ENCODE data around the gene RASSF5.
A peak's percentile ranks its signal among the peaks of the same experiment; 100 is the strongest.

RASSF5 gene

DNA sequence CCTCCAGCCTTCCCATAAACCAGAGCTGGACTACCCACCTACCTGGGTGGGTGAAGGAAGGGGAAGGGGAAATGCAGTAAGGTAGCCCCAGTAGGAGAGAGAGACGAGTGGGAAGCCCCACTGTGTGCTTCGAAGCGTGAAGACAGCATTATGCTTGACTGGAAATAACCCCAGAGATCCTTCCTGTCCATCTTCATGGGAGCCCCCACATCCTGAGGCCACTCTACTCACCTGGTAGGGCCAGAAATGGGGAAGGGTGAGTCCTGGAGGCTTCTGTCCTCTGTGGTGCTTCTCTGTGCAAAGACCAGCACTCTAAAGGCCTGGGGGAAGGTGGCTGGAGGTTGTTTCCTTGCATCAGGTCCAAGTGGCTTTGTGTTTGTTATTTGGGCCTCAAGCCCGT is 10.0 kb upstream of the RASSF5 start:
- DNase-seq (ENCODE audit: low spot score): no peak

- DNase-seq (ENCODE audit: low spot score): no peak
Observed at GRCh38 chr1:206497774-206498173, 9.6 kb upstream of the RASSF5 start.

DNA sequence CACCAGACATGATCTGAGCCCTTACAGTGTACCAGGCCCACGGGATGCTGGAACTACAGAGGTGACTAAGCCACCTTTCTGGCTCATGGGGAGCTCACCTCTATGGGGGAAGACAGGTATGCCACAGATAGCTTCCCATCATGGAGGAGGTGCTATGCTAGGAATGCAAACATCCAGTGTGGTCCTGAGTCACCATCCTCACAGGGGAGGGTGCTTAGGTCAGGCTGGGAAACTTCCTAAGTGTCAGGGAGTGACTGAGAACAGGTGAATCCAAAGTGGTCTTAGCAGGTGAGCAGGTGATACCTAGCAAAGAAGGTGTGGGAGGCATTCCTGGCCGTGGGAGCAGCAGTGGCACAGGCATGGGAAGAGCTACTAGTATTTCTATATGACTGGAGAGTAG is 8.6 kb upstream of the RASSF5 start:
- no peak for DNase-seq (ENCODE audit: low spot score)

- DNase-seq (ENCODE audit: low spot score): no peak
Observed at GRCh38 chr1:206500046-206500445, 7.3 kb upstream of the RASSF5 start.

DNA sequence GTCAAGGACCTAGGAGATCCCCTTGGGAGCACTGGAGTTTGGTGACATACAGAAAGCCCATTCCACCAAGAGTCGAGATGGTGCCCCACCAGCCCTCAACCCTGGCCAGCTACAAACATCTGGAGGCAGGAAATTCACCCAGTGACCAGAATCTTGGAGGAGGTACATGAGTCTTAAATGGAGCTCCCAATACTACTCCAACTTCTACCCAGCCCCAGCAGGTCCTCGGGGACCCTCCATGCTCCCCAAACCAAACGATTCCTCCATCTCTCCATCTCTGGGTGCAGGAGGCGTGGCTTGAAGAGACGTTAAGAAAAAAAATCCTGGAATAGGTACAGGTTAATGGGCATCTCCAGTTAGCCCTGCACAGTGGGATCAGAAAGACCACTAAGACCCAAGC is 5.5 kb upstream of the RASSF5 start:
- no peak for DNase-seq (ENCODE audit: low spot score)

GRCh38 chr1:206502403-206502802 is 4.9 kb upstream of the RASSF5 start:
- no peak for DNase-seq (ENCODE audit: low spot score)

DNA sequence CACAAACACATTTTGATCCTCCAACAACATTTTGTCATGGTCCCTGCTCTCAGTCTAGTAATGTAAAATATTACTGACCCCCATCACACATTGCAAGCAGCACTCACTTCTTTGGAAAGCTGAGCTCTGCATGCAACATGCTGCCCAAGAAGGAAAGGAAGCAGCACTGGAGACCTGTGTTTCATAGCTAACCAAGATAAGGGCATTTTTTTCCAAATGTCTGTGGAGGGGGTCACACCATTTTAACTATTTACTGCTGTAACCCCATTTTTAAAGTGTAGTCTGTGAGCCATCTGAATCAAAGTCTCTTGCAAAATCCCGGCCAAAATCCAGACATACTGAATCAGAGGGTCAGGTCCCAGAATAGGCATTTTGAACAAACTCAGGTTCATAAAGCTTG is 4.5 kb upstream of the RASSF5 start:
- no peak for DNase-seq (ENCODE audit: low spot score)

DNA sequence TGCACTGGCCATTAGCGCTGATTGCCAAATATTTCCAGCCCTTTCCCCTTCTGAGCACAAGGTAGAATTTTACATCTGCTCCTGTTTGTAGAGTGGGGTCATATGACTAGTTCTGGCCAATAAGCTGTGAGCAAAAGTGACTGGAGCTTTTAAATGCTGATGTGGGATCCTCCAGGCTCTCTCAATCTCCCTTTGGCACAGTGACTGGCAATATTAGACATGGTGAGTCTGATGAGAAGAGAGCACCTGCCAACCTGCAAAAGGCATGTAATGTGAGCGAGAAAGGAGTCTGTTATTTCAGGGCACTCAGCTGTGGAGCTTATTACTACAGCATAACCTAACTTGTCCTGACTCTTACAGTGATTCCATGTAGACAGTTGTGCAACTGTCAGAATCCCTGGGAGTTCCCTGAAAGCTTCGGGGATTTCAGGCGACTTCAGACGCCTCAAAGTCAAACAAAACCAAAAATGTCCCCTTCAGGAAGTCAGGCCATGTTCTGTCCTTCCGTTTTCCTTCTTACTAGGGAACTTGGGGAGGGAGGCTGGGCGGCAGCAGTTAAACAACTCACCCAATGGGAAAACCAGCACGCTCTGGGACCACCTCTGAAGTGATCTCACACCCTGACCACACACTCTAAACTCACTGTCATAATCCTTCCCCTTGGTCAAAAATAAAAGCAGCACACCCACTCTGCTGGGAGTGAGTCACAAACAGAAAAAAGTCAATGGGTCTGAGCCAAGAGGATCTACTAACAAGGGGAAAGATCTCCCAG is 3.6 kb upstream of the RASSF5 start:
- peak; percentile 97 for DNase-seq (ENCODE audit: low spot score)

DNA sequence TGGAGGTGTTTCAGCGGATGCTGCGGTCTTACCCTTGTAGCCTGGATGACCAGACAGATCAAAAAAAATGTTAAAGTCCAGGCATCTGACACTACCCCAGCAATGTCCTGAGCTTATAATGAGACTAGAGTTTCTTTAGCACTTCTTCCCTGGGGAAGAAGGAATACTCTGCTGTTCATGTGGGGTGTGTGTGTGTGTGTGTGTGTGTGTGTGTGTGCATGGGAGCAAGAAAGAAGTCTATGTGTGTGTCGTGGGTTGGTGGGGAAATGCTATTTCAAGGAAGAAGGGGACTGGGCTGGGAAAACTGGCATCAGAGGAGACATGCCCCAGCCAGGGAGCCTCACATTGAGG is 3.0 kb upstream of the RASSF5 start:
- DNase-seq (ENCODE audit: low spot score): no peak

- DNase-seq (ENCODE audit: low spot score): peak; percentile 25
Observed at GRCh38 chr1:206505702-206506355, 1.5 kb upstream of the RASSF5 start.

DNA sequence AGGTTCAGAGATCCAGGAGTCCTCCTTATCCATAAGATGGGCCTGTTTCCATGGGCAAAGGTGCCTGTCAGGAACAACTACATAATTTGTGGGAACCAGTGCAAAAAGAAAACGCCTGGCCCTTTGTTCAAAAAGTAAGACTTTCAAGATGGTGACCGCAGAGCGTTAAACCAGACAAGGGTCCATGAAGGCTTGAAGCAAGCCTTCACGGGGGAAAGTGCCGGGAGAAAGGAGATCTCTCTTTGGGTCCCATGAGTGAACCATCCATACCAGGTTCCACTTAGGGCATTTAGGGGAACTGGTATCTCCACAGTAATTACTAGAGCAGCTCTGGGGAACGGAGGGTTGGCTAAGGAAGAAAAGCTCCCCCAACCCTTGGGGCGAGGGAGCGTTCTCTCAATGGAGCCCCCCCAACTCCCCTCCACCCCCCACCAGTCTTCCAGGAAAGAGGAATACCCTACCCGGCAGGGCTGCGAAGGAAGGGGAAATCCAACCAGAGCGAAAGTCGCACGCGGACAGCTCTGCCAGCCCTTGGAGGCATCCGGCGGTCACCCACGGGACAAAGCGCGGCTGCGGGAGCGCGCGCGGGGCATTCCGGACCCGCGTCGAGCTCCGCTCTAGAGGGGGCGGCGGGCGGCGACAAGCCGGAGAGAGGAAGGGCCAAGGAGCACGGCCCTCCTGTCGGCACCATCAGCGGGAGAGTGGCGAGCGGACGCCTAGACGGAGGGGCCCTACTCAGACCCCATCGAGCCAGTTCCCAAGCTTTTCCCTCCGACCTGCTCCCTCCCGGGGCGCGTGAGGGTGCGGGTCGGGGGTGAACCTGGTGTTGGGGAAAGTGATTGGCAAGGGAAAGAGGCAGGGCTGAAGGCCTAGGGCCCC is 687 bp upstream of the RASSF5 start:
- no peak for DNase-seq (ENCODE audit: low spot score)

DNA sequence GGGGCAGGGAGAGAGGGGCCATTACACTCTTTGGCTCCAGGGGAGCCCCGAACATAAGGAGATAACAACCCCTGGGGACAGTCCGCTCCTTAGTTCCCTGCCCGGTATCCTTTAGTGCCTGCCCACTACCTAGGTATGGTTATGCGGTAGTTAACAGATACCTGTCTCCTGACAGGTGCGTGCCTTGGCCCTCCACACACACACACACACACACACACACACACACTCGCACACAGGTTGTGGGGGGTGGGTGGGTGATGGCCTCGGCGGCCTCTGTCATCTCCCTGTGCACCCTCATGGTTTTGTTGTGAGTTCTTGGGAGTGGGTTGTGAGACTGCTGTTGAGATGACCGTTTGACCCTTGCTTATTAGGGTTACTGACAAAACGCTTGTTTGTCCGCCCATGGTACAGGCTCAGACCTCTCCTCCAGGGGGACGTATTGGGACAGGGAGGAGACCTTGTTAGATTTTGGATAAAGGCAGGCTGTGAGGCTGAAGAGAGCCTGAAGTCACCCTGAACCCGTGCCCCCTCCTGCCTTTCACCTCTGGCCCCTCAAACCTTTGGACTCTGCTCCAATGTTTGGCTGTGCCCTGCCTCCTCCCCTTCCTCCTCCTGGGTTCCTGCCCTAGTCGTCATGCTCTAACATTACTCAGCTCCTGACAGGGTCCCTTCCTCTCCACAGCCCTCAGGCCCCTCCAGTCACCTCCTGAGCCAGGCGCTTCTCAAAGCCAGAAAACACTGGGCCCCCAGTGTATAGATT is 979 bp downstream of the RASSF5 start:
- DNase-seq (ENCODE audit: low spot score): no peak

DNA sequence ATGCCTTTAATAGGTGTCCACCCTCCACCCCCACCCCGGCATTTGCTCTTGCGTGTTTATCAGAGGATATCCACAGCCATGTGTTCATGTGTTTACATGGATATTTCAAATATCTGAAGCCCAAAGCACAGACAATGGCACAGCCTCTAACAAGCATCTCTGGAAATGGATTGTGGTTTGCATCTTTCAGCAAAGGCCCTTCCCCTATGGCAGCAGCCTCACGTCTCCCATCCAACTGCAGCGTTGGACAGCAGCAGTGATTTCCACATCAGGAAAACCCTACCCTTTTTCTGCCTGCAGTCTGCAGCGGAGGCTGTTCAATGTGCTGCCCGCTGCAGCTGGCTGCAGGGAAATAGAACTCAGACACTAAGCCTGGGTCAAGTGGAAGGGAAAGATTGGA is 1.6 kb downstream of the RASSF5 start:
- no peak for DNase-seq (ENCODE audit: low spot score)

DNA sequence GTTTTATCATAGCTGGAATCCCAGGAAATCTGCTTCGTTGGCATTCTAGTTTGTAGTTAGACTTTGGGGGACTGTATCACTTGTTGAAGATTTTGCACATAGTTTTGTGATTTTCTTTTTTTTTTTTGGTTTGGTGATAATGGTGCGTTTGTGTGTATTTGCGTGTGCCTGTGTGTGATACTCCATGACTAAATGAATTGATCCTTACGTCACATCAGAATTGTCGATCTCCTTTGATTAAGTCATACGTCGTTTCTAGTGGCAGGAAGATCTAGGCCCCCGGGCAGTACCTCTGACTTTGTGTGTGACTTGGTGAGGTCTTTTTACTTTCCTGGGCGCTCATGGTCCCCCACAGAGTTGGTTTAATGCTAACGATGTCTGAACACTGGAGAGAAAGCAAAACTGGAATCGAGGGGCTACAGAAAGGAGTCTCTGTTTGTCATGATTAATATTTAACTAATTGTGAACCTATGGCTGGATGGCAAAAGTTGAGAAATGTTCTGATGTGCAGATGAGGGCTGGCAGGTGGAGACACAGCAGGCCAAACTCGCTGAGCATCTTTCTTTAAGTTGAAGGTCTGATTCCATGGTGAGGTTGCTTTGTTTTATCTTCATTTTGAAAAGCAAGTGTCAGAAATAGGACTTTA is 2.4 kb downstream of the RASSF5 start:
- no peak for DNase-seq (ENCODE audit: low spot score)

DNA sequence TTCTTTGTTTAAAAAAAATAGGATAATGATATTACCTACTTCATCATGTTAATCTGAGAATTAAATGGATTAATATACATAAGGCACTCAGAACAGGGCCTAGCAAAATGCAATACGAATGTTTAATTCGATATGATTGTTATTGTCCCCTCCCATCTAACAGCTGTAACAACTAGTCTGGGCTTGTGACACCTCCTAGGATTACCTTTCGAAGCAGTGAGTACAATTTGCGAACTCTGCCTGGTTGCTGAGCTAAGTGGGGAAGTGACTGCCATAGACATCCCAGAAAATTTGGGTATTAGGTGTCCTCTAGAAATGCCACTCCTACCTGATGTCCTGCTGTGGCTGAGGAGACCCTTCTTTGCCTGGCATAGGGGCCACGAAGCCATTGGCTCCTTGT is 3.0 kb downstream of the RASSF5 start:
- DNase-seq (ENCODE audit: low spot score): no peak

- no peak for DNase-seq (ENCODE audit: low spot score)
Observed at GRCh38 chr1:206511362-206512057, 4.2 kb downstream of the RASSF5 start.

DNA sequence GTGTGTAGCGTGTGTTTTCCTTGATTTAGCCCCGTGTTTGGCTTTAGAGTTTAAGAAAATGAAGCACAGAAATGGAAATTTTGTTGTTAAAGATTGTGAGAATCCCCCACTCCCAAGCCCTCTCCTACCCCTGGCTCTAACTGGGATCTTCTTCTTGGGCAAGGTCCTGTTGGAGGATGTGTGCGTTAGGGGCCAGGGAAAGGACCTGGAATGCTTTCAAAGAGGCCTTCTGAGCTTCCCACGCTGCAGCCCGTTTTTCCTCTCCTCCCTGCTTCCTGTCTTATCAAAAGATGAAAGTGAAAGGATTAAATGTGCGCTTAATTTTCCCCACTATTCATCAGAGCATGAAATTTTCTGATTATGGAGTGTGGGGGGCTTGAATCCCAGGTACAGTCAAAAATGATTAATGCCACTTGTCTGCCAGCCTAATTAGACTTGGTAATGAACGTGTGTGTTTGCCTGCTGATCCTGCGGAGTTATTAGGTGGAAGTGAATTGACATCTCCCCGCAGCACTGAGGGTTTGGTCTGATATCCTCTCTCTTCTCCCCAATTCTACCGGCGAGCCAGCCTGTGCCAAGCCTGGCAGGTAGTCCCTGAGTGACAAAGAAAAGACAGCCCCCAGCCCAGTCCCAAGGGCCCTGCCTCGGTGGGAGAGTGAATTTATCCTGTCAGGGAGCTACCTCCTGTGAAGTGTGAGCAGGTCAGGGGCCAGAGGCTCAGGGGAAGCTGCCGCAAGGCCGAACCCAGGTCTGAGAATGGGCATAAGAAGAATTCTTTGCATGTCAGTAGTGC is 4.9 kb downstream of the RASSF5 start:
- no peak for DNase-seq (ENCODE audit: low spot score)

- DNase-seq (ENCODE audit: low spot score): no peak
Observed at GRCh38 chr1:206512851-206513180, 5.5 kb downstream of the RASSF5 start.

DNA sequence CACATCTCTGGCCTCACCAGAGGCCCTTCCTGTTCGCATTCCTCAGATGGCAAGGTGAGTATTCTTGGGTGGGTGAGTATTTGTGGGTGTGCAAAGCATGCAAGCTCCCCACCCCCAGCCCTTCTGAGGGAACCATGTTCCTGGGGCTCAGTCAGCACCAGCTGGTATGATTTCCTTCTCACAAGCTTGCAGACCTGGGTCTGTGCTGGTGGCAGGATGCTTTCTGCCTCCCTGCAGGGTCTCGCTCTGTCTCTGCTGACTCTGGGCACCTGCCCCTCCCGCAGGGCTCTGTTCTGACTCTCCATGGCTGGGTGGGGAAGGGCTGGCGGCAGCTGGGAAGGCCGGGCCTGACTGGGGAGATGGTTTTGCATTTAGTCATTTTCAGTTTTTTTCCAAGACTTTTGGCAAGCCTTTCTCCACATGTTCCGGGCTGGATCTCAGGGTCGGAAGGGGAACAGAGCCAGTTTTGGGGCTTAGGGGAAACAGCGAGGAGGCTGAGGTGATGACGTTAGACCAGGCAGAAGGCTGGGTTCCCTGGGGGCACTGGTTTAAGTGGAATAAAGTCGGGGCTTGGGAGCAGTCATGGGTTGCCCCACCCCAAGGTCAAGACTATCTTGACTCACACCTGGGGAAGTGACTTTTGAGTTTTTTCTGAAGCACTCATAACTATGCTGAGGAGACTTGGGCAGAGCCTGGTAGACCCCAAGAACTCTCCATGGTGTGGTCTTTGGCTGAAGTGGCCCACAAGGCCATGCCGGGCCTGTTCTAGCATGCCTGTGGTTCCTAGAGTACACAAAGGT is 6.2 kb downstream of the RASSF5 start:
- no peak for DNase-seq (ENCODE audit: low spot score)
